HepG2 (cell line): ENCODE results near the gene SERPIND1. TPM values are rescaled to one million over a fixed set of nuclear protein-coding genes. Genes with fewer than 3 reads are reported as not detected.

Experiments
- BHLHE40 ChIP-seq: IDR thresholded peaks from 2 replicates; pipeline ENCODE4 v1.6.1; 2011; ENCODE audit warnings: low read length, improper control_type of control experiment
- FOXC1 ChIP-seq: sonication (generic); formaldehyde crosslinking; IDR thresholded peaks from 2 replicates; pipeline ENCODE4 v1.8.0; 2022; ENCODE audit warnings: mild to moderate bottlenecking, missing genetic modification reagents, borderline replicate concordance
- FOXK2 ChIP-seq: fragments of 450-650 bp; IDR thresholded peaks from 2 replicates; pipeline ENCODE4 v1.6.1; 2016
- HDAC1 ChIP-seq: sonication (generic); formaldehyde crosslinking; IDR thresholded peaks from 2 replicates; pipeline ENCODE4 v1.5.1; 2020; ENCODE audit warnings: mild to moderate bottlenecking, missing genetic modification reagents
- HMGA1 ChIP-seq: sonication (generic); formaldehyde crosslinking; conservative IDR thresholded peaks from 2 replicates; pipeline ENCODE4 v1.4.0; 2020; ENCODE audit warnings: missing genetic modification reagents
- HOXA3 ChIP-seq: sonication (generic); formaldehyde crosslinking; IDR thresholded peaks from 2 replicates; pipeline ENCODE4 v1.5.0; 2020; ENCODE audit warnings: missing genetic modification reagents
- KDM1A ChIP-seq: IDR thresholded peaks from 2 replicates; pipeline ENCODE4 v1.6.1; 2016; ENCODE audit warnings: missing compliant biosample characterization
- MXI1 ChIP-seq: IDR thresholded peaks from 3 replicates; pipeline ENCODE4 v1.6.1; 2012; ENCODE audit warnings: low read depth, low read length, inconsistent platforms, borderline replicate concordance
- NFE2L1 ChIP-seq: sonication (generic); formaldehyde crosslinking; IDR thresholded peaks from 2 replicates; pipeline ENCODE4 v1.4.0; 2020; ENCODE audit warnings: missing genetic modification reagents, mild to moderate bottlenecking, borderline replicate concordance
- PCBP2 ChIP-seq: fragments of 200-400 bp; formaldehyde crosslinking; optimal IDR thresholded peaks from 2 replicates; pipeline ENCODE3; 2018; ENCODE audit warnings: low read length, low read depth; ENCODE audit not compliant: poor library complexity, severe bottlenecking
- PPARG ChIP-seq: conservative IDR thresholded peaks from 2 replicates; pipeline ENCODE4 v1.6.1; 2016; ENCODE audit warnings: missing biosample characterization, missing genetic modification reagents
- RFX1 ChIP-seq: fragments of 450-650 bp; IDR thresholded peaks from 2 replicates; pipeline ENCODE4 v1.6.1; 2017
- TBX3 ChIP-seq: fragments of 450-650 bp; IDR thresholded peaks from 2 replicates; pipeline ENCODE4 v1.6.1; 2017; ENCODE audit warnings: antibody characterized with exemption, mild to moderate bottlenecking, inconsistent platforms, borderline replicate concordance
- TEAD2 ChIP-seq: sonication (generic); formaldehyde crosslinking; IDR thresholded peaks from 2 replicates; pipeline ENCODE4 v1.9.0; 2021; ENCODE audit warnings: missing genetic modification reagents
- TOPORS ChIP-seq: sonication (generic); formaldehyde crosslinking; IDR thresholded peaks from 2 replicates; pipeline ENCODE4 v1.8.0; 2023; ENCODE audit warnings: mild to moderate bottlenecking, missing genetic modification reagents
- ZNF124 ChIP-seq: sonication (generic); formaldehyde crosslinking; IDR thresholded peaks from 2 replicates; pipeline ENCODE4 v1.4.0; 2020; ENCODE audit warnings: missing genetic modification reagents
- ZNF160 ChIP-seq: sonication (generic); formaldehyde crosslinking; IDR thresholded peaks from 2 replicates; pipeline ENCODE4 v1.8.0; 2022; ENCODE audit warnings: mild to moderate bottlenecking, inconsistent platforms, missing genetic modification reagents
- ZNF256 ChIP-seq: sonication (generic); formaldehyde crosslinking; conservative IDR thresholded peaks from 2 replicates; pipeline ENCODE4 v1.4.0; 2020; ENCODE audit warnings: missing genetic modification reagents
- ZNF280B ChIP-seq: sonication (generic); formaldehyde crosslinking; IDR thresholded peaks from 2 replicates; pipeline ENCODE4 v1.5.0; 2020; ENCODE audit warnings: missing genetic modification reagents, mild to moderate bottlenecking, borderline replicate concordance
- ZNF33A ChIP-seq: sonication (generic); formaldehyde crosslinking; IDR thresholded peaks from 2 replicates; pipeline ENCODE4 v1.5.1; 2020; ENCODE audit warnings: missing genetic modification reagents, mild to moderate bottlenecking, moderate library complexity, borderline replicate concordance
- ZNF83 ChIP-seq: sonication (generic); formaldehyde crosslinking; IDR thresholded peaks from 2 replicates; pipeline ENCODE4 v1.4.0; 2020; ENCODE audit warnings: missing genetic modification reagents, mild to moderate bottlenecking, borderline replicate concordance
- polyA plus RNA-seq, 8 experiments: library from polyadenylated mRNA; depleted of rRNA in 3 of 8; stranded (reverse) in 7 of 8; unstranded in 1 of 8; fragments of >200 nt; fragmentation: Illumina TruSeq in 4 of 8; extraction: Trizol in 4 of 8; gene quantifications; 2 replicates each; pipeline versions ENCODE4 v1.2.1 to v1.2.3, GENCODE V29; 2011 to 2016; ENCODE audit warnings: low read depth in 4 of 8, missing spikeins in 1 of 8, mixed read lengths in 1 of 8; ENCODE audit not compliant: insufficient read depth in 1 of 8
- total RNA-seq, 5 experiments: library from RNA; depleted of rRNA; stranded (reverse); fragments of >200 nt; fragmentation: Illumina TruSeq; extraction: Trizol; gene quantifications; 2 replicates each; pipeline ENCODE4 v1.2.3, GENCODE V29; 2016; ENCODE audit warnings: low read depth in 1 of 5
- TF ChIP-seq, protein P1 (sequence below): sonication (generic); formaldehyde crosslinking; IDR thresholded peaks from 2 replicates; pipeline ENCODE4 v1.5.0; 2020; ENCODE audit warnings: missing genetic modification reagents
- TF ChIP-seq, protein P2 (sequence below): sonication (generic); formaldehyde crosslinking; IDR thresholded peaks from 2 replicates; pipeline ENCODE4 v1.4.0; 2020; ENCODE audit warnings: missing genetic modification reagents
- TF ChIP-seq, protein P3 (sequence below): fragments of 450-650 bp; IDR thresholded peaks from 2 replicates; pipeline ENCODE4 v1.6.1; 2017
- TF ChIP-seq, protein P4 (sequence below): sonication (generic); formaldehyde crosslinking; IDR thresholded peaks from 2 replicates; pipeline ENCODE4 v1.5.0; 2020; ENCODE audit warnings: mild to moderate bottlenecking, missing genetic modification reagents

SERPIND1 gene
- total and polyA plus RNA-seq, 2 of the 13 experiments (the other 11 are each of a cell fraction or from before 2014, with no cell fraction given): 111 to 350 TPM

GRCh38 chr22:20771918-20772625, 1.8 kb upstream of the SERPIND1 start (continued):
- TF ChIP-seq, protein P1, sequence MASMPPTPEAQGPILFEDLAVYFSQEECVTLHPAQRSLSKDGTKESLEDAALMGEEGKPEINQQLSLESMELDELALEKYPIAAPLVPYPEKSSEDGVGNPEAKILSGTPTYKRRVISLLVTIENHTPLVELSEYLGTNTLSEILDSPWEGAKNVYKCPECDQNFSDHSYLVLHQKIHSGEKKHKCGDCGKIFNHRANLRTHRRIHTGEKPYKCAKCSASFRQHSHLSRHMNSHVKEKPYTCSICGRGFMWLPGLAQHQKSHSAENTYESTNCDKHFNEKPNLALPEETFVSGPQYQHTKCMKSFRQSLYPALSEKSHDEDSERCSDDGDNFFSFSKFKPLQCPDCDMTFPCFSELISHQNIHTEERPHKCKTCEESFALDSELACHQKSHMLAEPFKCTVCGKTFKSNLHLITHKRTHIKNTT (CRISPR knock-in tag): no peak
- TF ChIP-seq FOXK2 (no peak), ZNF124 (CRISPR knock-in tag) (no peak), TEAD2 (no peak), HOXA3 (no peak; the same call in 1 of the 2 replicates), PCBP2 (no peak), BHLHE40 (no peak), ZNF256 (CRISPR knock-in tag) (no peak), NFE2L1 (CRISPR knock-in tag) (no peak), HMGA1 (CRISPR knock-in tag) (no peak), MXI1 (peak; percentile 35; the same call in 1 of the 3 replicates), ZNF83 (CRISPR knock-in tag) (peak; percentile 78; the same call in 1 of the 2 replicates), TBX3 (no peak), ZNF33A (CRISPR knock-in tag) (no peak), ZNF160 (CRISPR knock-in tag) (no peak), RFX1 (no peak), KDM1A (CRISPR knock-in tag) (0 out of 2 replicates have a peak, but pooled peaks have one; percentile 12), ZNF280B (peak; percentile 53; the same call in 1 of the 2 replicates), PPARG (CRISPR knock-in tag) (no peak), HDAC1 (CRISPR knock-in tag) (no peak), FOXC1 (CRISPR knock-in tag) (no peak), TOPORS (CRISPR knock-in tag) (peak; percentile 66; the same call in 1 of the 2 replicates)
- TF ChIP-seq, protein P2, sequence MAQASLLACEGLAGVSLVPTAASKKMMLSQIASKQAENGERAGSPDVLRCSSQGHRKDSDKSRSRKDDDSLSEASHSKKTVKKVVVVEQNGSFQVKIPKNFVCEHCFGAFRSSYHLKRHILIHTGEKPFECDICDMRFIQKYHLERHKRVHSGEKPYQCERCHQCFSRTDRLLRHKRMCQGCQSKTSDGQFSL: no peak
- TF ChIP-seq, protein P3, sequence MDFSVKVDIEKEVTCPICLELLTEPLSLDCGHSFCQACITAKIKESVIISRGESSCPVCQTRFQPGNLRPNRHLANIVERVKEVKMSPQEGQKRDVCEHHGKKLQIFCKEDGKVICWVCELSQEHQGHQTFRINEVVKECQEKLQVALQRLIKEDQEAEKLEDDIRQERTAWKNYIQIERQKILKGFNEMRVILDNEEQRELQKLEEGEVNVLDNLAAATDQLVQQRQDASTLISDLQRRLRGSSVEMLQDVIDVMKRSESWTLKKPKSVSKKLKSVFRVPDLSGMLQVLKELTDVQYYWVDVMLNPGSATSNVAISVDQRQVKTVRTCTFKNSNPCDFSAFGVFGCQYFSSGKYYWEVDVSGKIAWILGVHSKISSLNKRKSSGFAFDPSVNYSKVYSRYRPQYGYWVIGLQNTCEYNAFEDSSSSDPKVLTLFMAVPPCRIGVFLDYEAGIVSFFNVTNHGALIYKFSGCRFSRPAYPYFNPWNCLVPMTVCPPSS: no peak
- TF ChIP-seq, protein P4, sequence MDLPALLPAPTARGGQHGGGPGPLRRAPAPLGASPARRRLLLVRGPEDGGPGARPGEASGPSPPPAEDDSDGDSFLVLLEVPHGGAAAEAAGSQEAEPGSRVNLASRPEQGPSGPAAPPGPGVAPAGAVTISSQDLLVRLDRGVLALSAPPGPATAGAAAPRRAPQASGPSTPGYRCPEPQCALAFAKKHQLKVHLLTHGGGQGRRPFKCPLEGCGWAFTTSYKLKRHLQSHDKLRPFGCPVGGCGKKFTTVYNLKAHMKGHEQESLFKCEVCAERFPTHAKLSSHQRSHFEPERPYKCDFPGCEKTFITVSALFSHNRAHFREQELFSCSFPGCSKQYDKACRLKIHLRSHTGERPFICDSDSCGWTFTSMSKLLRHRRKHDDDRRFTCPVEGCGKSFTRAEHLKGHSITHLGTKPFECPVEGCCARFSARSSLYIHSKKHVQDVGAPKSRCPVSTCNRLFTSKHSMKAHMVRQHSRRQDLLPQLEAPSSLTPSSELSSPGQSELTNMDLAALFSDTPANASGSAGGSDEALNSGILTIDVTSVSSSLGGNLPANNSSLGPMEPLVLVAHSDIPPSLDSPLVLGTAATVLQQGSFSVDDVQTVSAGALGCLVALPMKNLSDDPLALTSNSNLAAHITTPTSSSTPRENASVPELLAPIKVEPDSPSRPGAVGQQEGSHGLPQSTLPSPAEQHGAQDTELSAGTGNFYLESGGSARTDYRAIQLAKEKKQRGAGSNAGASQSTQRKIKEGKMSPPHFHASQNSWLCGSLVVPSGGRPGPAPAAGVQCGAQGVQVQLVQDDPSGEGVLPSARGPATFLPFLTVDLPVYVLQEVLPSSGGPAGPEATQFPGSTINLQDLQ: no peak
